ENCODE measurements around the gene HSPB9.

DNA sequence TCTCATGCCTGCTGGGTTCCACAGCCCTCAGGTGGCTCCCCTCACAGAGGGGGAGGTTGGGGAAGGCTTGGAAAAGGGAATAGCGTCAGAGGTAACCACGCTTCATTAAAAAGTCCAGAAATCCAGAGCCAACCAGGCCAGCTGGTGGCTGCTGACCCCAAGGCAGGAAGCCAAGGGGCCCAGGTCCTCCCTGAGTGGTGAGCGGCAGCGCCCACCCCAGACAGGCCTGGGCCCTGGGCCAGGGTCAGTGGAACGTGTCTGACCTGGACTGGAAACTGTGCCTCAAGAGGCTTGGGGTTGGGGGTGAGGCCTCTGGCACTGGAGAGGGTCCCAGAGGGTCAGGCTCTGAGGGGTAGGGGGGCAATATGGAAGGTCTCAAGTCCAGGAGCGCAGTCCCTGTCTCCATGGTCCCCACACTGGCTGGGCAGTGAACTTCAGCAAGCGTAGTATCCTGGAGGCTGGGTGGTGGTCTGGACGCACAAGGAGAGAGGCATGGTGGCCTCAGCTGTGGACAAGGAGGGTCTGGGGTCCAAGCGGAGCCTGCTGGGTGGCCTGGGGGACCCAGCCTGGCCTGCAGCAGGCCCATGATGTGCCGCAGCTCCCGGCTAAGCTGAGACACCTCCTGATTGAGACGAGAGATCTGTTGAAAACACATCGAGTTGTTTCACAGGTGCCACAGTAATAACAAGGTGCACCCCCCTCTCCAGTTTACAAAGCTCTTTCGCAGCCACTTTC is 37.4 kb downstream of the HSPB9 start:
- TF ChIP-seq, protein P1, sequence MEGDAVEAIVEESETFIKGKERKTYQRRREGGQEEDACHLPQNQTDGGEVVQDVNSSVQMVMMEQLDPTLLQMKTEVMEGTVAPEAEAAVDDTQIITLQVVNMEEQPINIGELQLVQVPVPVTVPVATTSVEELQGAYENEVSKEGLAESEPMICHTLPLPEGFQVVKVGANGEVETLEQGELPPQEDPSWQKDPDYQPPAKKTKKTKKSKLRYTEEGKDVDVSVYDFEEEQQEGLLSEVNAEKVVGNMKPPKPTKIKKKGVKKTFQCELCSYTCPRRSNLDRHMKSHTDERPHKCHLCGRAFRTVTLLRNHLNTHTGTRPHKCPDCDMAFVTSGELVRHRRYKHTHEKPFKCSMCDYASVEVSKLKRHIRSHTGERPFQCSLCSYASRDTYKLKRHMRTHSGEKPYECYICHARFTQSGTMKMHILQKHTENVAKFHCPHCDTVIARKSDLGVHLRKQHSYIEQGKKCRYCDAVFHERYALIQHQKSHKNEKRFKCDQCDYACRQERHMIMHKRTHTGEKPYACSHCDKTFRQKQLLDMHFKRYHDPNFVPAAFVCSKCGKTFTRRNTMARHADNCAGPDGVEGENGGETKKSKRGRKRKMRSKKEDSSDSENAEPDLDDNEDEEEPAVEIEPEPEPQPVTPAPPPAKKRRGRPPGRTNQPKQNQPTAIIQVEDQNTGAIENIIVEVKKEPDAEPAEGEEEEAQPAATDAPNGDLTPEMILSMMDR (conservative IDR thresholded peaks at IDR 0.05 in 1 of 2, IDR thresholded peaks at IDR 0.05 in 1 of 2; ENCODE audit: extremely low read depth in 1 of 2, insufficient read depth in 1 of 2, low read depth in 1 of 2, low read length in 2 of 2) = no peak
- no peak for TF ChIP-seq EZH2 (IDR thresholded peaks at IDR 0.05; ENCODE audit: borderline replicate concordance, low read length)

Data from mammary epithelial cell (primary cell).